GM18867 (cell line): ENCODE measurements around the gene ADAMTS18.
"Not testable (repeated sequence)": the region's sequence is repeated elsewhere in the genome, so short reads cannot be mapped to it uniquely, and the experiment has no call there.

Experiments
- ATAC-seq: cut with Tn5 transposase; IDR thresholded peaks from one replicate; pipeline ENCODE4 v1.9.1; 2021; ENCODE audit warnings: mild to moderate bottlenecking, moderate library complexity; ENCODE audit not compliant: unreplicated experiment

Gene ADAMTS18, protein sequence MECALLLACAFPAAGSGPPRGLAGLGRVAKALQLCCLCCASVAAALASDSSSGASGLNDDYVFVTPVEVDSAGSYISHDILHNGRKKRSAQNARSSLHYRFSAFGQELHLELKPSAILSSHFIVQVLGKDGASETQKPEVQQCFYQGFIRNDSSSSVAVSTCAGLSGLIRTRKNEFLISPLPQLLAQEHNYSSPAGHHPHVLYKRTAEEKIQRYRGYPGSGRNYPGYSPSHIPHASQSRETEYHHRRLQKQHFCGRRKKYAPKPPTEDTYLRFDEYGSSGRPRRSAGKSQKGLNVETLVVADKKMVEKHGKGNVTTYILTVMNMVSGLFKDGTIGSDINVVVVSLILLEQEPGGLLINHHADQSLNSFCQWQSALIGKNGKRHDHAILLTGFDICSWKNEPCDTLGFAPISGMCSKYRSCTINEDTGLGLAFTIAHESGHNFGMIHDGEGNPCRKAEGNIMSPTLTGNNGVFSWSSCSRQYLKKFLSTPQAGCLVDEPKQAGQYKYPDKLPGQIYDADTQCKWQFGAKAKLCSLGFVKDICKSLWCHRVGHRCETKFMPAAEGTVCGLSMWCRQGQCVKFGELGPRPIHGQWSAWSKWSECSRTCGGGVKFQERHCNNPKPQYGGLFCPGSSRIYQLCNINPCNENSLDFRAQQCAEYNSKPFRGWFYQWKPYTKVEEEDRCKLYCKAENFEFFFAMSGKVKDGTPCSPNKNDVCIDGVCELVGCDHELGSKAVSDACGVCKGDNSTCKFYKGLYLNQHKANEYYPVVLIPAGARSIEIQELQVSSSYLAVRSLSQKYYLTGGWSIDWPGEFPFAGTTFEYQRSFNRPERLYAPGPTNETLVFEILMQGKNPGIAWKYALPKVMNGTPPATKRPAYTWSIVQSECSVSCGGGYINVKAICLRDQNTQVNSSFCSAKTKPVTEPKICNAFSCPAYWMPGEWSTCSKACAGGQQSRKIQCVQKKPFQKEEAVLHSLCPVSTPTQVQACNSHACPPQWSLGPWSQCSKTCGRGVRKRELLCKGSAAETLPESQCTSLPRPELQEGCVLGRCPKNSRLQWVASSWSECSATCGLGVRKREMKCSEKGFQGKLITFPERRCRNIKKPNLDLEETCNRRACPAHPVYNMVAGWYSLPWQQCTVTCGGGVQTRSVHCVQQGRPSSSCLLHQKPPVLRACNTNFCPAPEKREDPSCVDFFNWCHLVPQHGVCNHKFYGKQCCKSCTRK (N-terminal part only)

DNA sequence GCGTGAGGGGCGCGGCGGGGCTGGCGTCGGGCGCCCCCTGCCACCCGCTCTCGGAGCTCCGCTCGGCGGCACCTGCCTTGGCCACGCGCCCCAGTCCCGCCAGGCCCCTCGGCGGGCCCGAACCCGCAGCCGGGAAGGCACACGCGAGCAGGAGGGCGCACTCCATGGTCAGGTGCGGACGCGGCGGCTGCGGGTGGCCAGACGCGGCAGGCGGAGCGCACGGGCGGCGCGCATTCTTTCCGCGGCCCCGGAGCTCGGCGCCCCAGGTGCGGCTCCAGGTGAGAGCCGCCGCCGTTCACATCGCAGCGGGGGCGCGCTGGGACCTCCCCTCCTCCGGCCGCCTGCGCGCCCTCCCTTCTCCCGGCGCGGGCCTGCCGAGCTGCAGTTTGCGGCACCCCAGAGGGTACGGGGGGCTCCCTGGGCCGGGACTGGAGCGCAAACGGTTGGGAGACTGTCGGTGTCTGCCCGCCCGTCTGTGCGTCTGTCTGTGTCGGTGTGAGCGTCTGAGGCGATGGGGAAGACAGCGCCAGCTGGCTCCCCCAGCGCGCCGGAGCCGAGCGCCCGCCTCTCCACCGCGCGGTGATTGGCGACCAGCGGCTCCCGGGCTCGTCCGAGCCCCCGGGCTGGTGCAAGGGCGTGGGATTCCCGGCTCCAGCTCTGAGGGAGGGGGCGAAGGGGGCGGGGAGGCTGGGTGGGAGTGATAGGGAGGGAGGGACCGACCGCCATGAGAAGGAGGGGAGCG, at the start of gene ADAMTS18:
Gene ADAMTS18 (minus strand): TSS at position 505 of the 742 bp plus-strand sequence. CDS start 339 bp downstream, at position 166.
- no peak for ATAC-seq

DNA sequence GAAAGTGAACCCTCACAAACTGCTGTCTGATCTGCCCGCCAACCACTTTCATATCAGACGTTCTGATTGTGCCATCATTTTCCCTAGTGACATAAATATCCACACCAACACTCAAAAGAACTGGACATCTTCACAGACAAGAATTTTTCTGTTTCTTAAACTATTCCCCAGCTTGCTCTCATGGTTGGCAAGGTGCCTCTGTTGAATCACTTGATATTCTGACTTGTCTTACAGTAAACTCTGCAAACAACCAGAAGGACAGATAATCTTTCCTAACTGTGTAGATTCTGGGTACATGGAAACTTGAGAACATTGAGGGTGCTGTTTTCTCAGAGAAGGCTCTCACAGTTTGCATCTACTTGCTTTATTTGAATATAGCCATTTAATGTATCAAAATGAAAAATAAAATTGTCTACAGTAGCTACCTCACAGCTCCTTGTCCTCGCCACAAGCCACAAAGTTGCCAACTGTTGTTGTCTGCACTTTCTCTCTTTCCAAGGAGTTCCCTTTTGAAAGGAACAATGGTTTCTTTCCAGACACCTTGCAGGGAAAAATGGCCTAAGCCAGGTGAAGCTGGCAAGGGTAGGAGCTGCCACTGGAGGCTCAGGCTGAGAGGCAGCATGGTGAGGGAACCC, 46.0 kb upstream of the ADAMTS18 start:
- no peak for ATAC-seq

DNA sequence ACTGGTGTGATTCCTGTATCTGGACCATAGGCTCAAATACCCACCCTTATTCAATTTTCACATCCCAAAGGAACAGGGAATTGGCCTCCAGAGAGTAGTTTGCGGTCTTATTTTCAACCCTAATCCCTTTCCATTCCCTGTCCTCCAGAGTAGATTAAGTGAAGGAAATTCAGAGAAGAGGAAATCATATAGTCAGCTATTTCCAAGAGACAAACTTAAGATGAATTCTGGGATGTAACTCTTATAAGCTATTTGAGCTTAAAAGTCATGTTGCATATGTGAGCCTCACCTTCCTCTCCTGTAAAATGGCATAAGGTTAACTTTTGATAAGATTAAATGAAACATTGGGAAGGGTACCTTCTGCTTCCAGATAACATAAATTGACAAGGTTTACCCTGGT, 37.4 kb upstream of the ADAMTS18 start:
- no peak for ATAC-seq

DNA sequence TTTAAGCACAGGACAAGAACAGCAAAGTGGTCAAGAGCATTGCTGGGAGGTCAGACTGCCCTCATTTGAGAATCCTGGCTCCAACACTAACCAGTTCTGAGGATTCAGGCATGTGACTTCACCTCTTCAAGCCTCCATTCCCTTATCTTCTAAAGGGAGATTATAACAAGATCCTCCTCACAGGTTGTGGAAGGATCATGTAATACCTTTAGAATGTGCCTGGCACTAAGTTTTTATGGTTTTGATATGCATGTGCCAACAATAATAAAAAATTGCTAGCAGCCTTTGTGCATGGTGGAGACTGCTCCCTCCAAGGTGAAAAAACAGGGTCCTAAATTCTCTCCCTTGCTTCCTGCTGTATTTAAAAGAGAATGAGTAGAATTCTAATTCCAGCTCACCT, 36.0 kb upstream of the ADAMTS18 start:
- no peak for ATAC-seq

DNA sequence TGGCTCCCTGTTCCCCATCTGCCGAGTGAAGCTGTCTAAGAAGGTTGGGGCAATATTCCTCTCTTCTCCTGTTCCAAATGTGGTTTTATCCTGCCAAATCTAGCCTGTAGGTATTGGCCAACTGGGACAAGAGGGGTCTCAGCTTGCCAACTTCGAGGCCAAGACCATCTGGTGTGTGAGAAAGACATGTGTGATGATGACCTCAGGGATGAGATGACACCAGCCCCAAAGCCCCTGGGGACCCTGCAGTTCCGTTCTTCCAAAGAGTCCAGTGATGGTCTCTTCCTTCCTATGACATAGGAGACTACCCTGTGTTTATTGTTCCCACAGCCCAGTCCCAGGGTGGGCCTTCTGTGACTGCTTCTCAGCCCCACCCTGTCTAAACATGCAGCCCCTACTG, 34.8 kb upstream of the ADAMTS18 start:
- no peak for ATAC-seq

DNA sequence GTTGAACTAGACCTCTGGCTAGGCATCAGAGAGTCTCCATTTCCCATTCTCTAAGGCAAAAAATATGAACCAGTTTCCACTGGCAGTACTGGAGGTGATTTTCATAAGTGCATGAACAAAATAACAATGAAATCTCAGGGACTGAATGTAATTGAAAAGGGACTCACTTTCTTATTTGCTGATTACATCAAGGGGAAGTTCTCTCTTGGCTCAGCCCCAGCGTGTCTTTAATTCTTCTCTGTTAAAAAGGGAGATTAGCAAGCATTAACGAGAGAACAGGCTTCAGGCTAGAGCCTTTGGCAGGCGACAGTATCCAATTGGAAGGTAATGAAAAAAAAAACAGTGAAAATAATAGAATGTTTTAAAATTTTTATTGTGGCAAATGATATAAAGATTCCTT, 34.0 kb upstream of the ADAMTS18 start:
- ATAC-seq = no peak

DNA sequence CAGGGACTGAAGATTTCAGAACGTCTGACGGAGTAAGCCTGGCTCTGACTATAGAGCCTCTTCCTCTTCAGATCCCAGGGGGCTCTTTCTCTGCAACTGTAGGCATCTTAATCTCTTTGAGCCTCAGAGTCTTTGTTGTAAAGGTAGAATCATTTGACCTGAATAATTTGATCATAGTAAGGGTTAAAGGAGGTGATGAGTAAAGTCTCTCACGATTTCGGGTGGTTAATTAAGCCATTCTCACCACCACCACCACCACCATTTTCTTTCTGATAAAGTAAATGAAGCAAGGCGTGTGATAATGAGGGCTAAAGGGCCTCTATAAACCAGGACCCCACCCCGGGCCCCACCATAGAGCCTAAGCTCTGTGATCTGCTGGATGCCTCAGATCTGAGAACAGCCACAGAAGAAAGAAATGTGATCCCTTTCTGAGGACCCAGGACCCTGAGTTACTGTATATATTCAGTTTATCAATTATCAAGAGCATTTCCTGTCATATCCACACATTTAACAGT, 33.0 kb upstream of the ADAMTS18 start:
- ATAC-seq = no peak

DNA sequence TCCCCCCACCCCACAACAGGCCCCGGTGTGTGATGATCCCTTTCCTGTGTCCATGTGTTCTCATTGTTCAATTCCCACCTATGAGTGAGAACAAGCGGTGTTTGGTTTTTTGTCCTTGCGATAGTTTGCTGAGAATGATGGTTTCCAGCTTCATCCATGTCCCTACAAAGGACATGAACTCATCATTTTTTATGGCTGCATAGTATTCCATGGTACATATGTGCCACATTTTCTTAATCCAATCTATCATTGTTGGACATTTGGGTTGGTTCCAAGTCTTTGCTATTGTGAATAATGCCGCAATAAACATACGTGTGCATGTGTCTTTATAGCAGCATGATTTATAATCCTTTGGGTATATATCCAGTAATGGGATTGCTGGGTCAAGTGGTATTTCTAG, 28.8 kb upstream of the ADAMTS18 start:
- not testable (repeated sequence) for ATAC-seq

DNA sequence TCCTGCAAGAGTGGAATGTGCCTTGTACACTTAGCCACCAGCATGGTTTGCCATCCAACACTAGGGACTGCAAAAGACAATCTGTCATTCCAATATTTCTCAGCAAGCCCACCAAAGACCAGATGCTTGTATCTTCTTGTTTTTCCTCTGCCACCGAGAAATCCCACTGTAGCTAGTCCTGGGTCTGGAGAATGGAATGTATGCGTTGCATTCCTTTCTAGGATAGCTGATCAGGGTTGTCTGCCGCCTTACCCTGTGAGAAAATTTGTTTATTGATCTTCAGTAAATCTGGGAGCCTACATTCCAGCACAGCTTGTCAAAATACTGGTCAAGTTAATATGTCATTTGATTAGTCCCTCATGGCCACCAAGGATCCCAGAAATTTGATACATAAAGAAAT, 28.1 kb upstream of the ADAMTS18 start:
- ATAC-seq = no peak

DNA sequence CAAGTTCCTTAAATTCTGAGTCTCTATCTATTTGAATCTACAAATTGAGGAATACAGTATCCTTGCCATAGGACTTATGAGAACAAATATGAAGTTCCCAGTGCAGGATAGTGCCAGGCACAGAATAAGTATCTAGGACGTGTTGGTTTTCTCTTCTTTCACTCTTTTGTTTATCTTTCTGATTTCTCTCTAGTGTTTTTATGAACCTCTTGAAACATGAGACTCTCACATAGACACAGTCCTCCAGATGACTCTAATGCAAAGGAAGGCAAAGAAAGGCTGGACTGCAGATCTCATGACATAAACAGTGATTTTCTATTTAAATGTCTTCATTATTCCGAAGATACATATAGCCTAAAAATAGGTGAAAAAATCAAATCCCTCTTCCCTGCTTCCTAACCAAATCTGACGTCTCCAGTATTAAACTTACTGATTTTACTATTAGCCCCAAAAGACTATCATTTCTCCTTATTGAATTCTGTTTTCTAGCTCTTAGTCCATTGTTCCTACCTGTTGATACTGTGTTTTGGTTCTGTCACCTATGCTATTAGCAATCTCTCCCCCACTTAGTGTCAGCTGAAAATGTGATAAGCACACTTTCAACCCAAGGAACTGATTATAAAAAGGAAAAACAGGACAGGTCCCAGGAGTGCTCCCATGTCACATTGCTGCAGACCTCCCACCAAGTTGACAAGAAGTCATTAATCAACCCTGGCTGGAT, 24.9 kb upstream of the ADAMTS18 start:
- ATAC-seq = no peak

DNA sequence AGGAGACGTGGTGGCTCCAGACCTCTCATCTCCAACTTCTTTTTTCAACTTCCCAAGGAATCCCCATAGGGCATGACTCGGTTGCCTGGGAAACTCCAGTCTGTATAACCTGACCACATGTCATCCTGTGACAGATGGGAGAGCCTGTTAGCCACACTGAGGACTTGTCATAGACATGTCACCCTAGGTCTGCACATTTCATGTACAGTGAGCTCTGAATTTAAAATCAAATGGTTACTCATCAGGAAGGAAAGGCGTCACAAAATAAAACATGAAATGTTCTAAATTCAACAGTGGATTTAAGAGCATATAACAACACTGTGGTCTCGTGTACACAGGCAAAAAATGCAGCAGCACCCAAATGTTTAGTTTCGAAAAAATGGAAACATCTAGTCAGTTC, 22.2 kb upstream of the ADAMTS18 start:
- no peak for ATAC-seq

DNA sequence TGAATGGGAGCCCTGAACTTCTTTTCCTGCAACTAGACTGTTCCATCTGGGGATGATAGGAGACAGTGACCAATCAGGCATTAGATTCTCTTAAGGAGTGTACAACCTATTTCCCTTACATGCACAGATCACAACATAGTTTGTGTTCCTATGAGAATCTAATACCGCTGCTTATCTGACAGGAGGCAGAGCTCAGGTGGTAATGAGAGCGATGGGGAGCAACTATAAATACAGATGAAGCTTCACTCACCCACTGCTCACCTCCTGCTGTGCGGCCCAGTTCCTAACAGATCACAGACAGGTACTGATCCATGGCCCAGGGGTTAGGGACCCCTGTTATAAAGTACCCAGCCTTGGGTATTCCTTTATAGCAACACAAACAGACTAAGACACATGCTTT, 17.4 kb upstream of the ADAMTS18 start:
- ATAC-seq = no peak

DNA sequence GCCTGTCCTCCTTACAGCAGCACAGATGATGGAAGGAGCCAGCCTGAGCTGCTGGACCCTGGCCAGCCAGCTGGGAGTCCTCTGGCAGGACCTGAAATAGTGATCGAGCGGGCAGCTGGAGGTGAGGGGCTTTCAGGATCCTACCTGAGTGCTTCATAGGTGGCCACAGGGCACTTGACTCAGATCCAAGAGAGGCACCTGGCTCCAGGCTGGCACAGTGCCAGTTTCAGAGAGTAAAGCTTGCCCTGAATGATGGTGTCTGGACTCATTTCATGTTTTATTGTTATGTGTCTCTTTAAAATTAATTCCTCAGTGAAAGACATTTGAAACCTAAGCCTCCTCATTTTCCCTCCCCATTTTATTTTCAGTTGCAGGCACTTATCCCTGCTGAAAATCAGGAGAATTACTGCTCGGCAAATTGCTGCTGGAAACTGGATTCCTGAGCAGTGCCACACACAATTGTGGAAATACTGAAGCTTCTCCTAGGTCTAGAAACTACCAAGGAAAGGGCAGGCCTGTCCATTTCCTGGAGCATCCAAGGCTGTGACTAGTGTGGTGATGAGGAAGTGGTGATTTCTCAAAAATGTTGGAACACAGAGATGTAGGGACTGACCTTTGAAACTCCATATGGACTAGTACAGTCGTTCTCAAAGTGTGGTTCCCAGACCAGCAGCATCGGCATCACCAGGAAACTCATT, 16.1 kb upstream of the ADAMTS18 start:
- ATAC-seq = no peak

DNA sequence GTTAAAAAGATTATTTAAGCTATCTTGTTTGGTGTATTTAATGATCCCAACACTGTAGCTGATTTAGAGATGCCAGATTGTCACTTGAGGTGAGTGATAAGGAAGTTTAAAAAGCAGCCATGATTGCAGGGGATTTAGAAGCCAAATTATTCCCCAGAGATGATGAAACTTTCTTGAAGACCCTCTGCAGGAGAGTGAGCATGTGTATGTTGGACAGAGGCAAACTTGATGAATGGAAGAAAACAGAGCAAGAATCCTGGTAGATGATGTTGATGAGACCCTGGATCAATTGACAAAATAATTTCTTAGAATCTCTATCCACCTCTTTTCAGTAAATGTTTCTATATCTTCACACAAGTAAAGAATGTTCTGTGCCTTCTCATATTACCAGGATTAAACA, 14.4 kb upstream of the ADAMTS18 start:
- no peak for ATAC-seq

DNA sequence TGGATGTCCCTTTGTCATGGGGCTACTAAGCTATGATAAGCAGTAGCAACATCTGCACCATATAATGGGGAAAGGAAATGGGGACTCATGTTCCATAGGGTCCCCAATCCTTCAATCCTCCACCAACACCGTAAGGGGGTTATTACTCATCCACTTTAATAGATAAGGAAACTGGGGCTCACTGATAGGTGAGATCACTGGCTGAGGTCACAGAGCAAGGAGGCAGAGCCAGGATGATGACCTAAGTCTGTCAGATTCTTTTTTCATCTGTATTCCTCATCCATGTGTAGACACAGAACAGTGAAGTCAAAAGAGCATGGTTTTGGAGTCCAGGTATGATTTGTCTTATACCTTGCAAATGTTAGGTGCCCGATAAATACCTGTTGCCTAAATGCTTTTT, 10.5 kb upstream of the ADAMTS18 start:
- ATAC-seq = no peak

DNA sequence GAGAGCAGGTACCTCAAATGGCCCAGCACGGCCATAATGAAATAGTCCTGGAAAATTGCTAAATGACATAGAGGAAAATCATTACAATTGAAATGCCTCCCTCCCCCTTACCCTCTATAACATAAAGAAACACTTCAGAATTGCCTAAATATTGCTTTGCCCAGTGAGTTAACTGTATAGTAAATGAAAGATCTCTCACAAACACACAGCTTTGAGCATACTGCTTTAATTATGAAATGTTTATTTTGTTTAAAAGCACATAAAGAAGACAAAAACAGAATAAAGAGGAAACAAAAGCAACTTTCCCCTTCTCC, 9.3 kb upstream of the ADAMTS18 start:
- ATAC-seq = no peak

DNA sequence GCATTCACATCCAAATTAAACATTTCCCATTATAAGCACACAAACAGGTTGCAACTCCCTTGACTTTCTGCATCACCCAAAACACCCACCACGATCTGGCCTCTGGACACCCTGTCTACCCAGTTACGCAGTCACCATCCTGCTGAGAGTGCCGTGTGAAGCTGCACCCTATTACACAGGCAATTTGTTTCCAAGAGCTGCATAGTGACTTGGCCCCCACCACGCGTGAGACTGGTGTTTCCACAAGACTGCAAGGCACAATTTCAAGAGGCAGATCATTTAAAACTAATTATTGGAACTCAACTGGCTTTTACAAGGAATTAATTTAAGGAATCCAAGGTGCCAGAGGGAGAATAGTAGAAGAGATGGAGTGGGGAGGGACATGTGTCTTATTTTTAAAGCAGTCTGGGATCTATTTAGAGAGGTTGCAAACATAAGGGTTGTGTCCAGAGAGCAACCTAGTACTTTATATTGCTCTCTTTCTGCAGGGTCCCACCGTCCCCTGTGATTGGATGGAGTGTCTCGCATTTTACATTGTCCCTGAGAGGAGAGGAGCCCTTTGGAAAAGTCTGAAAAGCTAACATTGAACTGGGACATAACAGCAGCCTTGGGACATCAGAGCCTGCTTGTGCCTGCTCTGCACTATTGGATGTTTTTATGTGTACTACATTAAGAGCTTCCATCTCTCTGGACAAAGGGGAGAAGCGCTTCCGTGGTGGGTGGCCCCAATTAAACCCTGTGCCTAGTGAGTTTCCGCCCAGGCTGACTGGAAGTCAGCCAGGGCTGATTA, 8.7 kb upstream of the ADAMTS18 start:
- no peak for ATAC-seq

DNA sequence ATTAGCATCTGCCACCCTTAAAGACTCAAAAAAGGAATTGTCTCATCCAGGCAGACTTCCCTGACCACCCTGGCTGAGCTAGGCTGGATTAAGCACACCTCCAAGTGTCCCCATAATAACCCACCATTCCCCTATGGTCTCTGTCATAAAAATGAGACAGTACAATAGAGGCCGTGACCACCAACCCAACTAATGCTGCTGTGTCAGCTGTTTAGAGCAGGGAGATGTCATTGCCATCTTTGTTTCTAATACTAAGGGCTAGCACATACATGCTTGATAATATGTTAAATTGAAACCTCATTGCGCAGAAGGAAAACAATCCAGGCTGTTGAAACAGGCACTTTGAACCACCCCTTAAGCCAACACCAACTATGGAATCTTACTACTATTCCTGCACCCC, 7.2 kb upstream of the ADAMTS18 start:
- no peak for ATAC-seq
